B cell (primary cell): Measurements from ENCODE around the gene UBE2Q2. TPM values are rescaled to one million over a fixed set of nuclear protein-coding genes. Genes with fewer than 3 reads are reported as not detected.

Experiments used
- ATAC-seq: fragments of 200-7000 bp; cut with Tn5 transposase; one replicate; pipeline ENCODE4 v1.10.0; 2021; ENCODE audit warnings: low read depth, mild to moderate bottlenecking, moderate number of reproducible peaks, moderate library complexity
- CTCF ChIA-PET: fragments of 350-600 bp; sonication (Branson Sonifier 250); formaldehyde crosslinking; loops from one replicate; lab custom pipeline; 2021; ENCODE audit warnings: antibody characterized with exemption, inconsistent platforms; lab: Charles Lee
- POLR2A ChIA-PET: fragments of 350-600 bp; sonication (Branson Sonifier 250); formaldehyde crosslinking; loops from one replicate; lab custom pipeline; 2021; ENCODE audit warnings: antibody characterized with exemption; lab: Charles Lee
- DNase-seq: peaks from one replicate; pipeline ENCODE4 v3.0.0; 2013
- H2AFZ ChIP-seq: 2 replicates; pipeline ENCODE4 v1.6.1; 2012; ENCODE audit warnings: mild to moderate bottlenecking, low read depth, low read length; ENCODE audit not compliant: insufficient read depth, poor library complexity, severe bottlenecking
- H3K27ac ChIP-seq, 2 donors: 1 replicate in 1 of 2; 2 replicates in 1 of 2; pipeline ENCODE4 v1.5.1; 2012 to 2013; ENCODE audit warnings: low read length in 2 of 2, mild to moderate bottlenecking in 2 of 2, moderate library complexity in 1 of 2
- H3K27me3 ChIP-seq, 4 experiments: fragments of 200-600 bp in 1 of 4; sonication (generic) in 1 of 4; replicated peaks in 1 of 4; 1 replicate in 2 of 4; 2 replicates in 2 of 4; pipeline versions ENCODE4 v1.6.1 to v1.7.0; 2013 to 2016; ENCODE audit warnings: low read length in 3 of 4, mild to moderate bottlenecking in 2 of 4, mixed read lengths in 1 of 4, moderate library complexity in 1 of 4; ENCODE audit not compliant: insufficient read depth in 4 of 4, control insufficient read depth in 3 of 4; ENCODE audit errors: control extremely low read depth in 1 of 4
- H3K36me3 ChIP-seq, 2 experiments: replicated peaks in 1 of 2; 1 replicate in 1 of 2; 2 replicates in 1 of 2; pipeline versions ENCODE4 v1.6.1 to v1.7.1; 2013; ENCODE audit warnings: low read length in 1 of 2; ENCODE audit not compliant: insufficient read depth in 2 of 2, control insufficient read depth in 1 of 2; ENCODE audit errors: control extremely low read depth in 1 of 2, extremely low read depth in 1 of 2
- H3K4me1 ChIP-seq, 2 donors: fragments of 200-600 bp in 1 of 2; sonication (generic) in 1 of 2; 1 replicate in 1 of 2; 2 replicates in 1 of 2; pipeline versions ENCODE4 v1.5.1 to v1.6.1; 2013 to 2017; ENCODE audit warnings: low read length in 2 of 2; ENCODE audit not compliant: control insufficient read depth in 2 of 2, insufficient read depth in 2 of 2
- H3K4me2 ChIP-seq: replicated peaks from 2 replicates; pipeline ENCODE3; 2012; ENCODE audit warnings: mild to moderate bottlenecking, low read depth, low read length; ENCODE audit not compliant: poor library complexity, severe bottlenecking
- H3K4me3 ChIP-seq, 5 experiments: fragments of 200-600 bp in 1 of 5; sonication (generic) in 1 of 5; 1 replicate in 3 of 5; 2 replicates in 2 of 5; pipeline versions ENCODE4 v1.5.1 to v1.7.0; 2011 to 2016; ENCODE audit warnings: low read length in 4 of 5, mild to moderate bottlenecking in 4 of 5, low read depth in 2 of 5, control low read depth in 1 of 5, moderate library complexity in 1 of 5; ENCODE audit not compliant: insufficient read depth in 1 of 5; ENCODE audit errors: control extremely low read depth in 1 of 5, extremely low read depth in 1 of 5
- H3K79me2 ChIP-seq: fragments of 200-600 bp; sonication (generic); one replicate; pipeline ENCODE4 v1.6.0; 2016; ENCODE audit warnings: low read length; ENCODE audit not compliant: control insufficient read depth, insufficient read depth
- H3K9ac ChIP-seq: fragments of 200-600 bp; sonication (generic); 2 replicates; pipeline ENCODE4 v1.6.1; 2017; ENCODE audit warnings: mild to moderate bottlenecking, low read length, moderate library complexity
- H3K9me3 ChIP-seq, 3 donors: one replicate each; pipeline versions ENCODE4 v1.6.1 to v1.7.1; 2013; ENCODE audit warnings: low read length in 2 of 3; ENCODE audit not compliant: control insufficient read depth in 2 of 3, insufficient read depth in 1 of 3; ENCODE audit errors: control extremely low read depth in 1 of 3
- H4K20me1 ChIP-seq: 2 replicates; pipeline ENCODE4 v1.6.0; 2012; ENCODE audit warnings: mild to moderate bottlenecking, low read length; ENCODE audit not compliant: insufficient read depth, control insufficient read depth, poor library complexity, severe bottlenecking
- H3K27ac Mint-ChIP-seq: one replicate; pipeline ENCODE4 v1.8.0; 2021; ENCODE audit warnings: mixed read lengths
- H3K27me3 Mint-ChIP-seq: one replicate; pipeline ENCODE4 v1.8.0; 2021; ENCODE audit warnings: mixed read lengths
- H3K4me1 Mint-ChIP-seq: one replicate; pipeline ENCODE4 v1.8.0; 2021; ENCODE audit warnings: mixed read lengths
- H3K4me3 Mint-ChIP-seq: one replicate; pipeline ENCODE4 v1.8.0; 2021; ENCODE audit warnings: mixed read lengths
- H3K9me3 Mint-ChIP-seq: one replicate; pipeline ENCODE4 v1.8.0; 2022; ENCODE audit warnings: mixed read lengths; ENCODE audit not compliant: insufficient read depth
- CTCF ChIP-seq: fragments of 200-600 bp; IDR thresholded peaks from one replicate; pipeline ENCODE4 v1.8.0; 2022; ENCODE audit warnings: antibody characterized with exemption, mild to moderate bottlenecking
- EZH2 ChIP-seq: IDR thresholded peaks from 2 replicates; pipeline ENCODE4 v1.6.1; 2012; ENCODE audit warnings: borderline replicate concordance, low read depth, mild to moderate bottlenecking, moderate library complexity, low read length; ENCODE audit not compliant: insufficient read depth, poor library complexity, severe bottlenecking
- WGBS: methylation state at CpG from one replicate; pipeline ENCODE4 v1.1.5; 2013; ENCODE audit warnings: missing lambda C conversion rate; ENCODE audit not compliant: insufficient coverage; 5-methylcytosine and 5-hydroxymethylcytosine counted together
- intact Hi-C: fragments of 100-400 bp; cut with micrococcal nuclease; formaldehyde crosslinking; loops from one replicate; pipeline ENCODE4 v1.10.0; 2022
- polyA plus RNA-seq: library from polyadenylated mRNA; depleted of rRNA; stranded (reverse); fragments of >200 nt; gene quantifications from 2 replicates; pipeline ENCODE4 v1.2.3, GENCODE V29; 2012
- total RNA-seq, 2 donors: library from RNA; stranded (reverse); fragments of 120-200 nt in 1 of 2; gene quantifications; 1 replicate in 1 of 2; 2 replicates in 1 of 2; pipeline versions ENCODE4 v1.2.3 to v1.2.4, GENCODE V29; 2013 to 2022

The UBE2Q2 gene
- total and polyA plus RNA-seq, 2 donors (not counting 1 experiment from before 2014, with no cell fraction given), result 11.4 to 33.6 TPM

GRCh38 chr15:75857886-75858285 is 14.6 kb downstream of the UBE2Q2 start:
- Histone ChIP-seq H3K27me3 (no peaks in the 10 kb centered on the region), H3K9ac (no peak overlapping the region), H4K20me1 (peaks cover 11% of the 10 kb centered on the region), H3K36me3 (peaks cover 7 to 12% of the 10 kb centered on the region in 2 experiments), H3K4me3 (no peak overlapping the region), H3K9me3 (no peaks in the 10 kb centered on the region), H3K27ac (no peak overlapping the region), H3K4me1 (no peaks in the 10 kb centered on the region), H3K4me2 (no peak overlapping the region), H3K79me2 (peaks cover 31% of the 10 kb centered on the region), H2AFZ (no peak overlapping the region)
- no peaks in the 10 kb centered on the region for H3K9me3 Mint-ChIP-seq
- CTCF ChIA-PET, result no interaction called here
- no peak for TF ChIP-seq CTCF
- no peak for TF ChIP-seq EZH2
- H3K4me1 Mint-ChIP-seq, result peaks cover 5% of the 10 kb centered on the region
- POLR2A ChIA-PET, result no interaction called here
- H3K4me3 Mint-ChIP-seq, result no peak overlapping the region
- ATAC-seq (no peak), DNase-seq (no peak)
- H3K27ac Mint-ChIP-seq, result no peak overlapping the region
- H3K27me3 Mint-ChIP-seq, result no peaks in the 10 kb centered on the region
- intact Hi-C loops, result no loop called here

- Mint-ChIP-seq H3K27ac (no peak overlapping the region), H3K9me3 (no peaks in the 10 kb centered on the region), H3K4me1 (peaks cover 7% of the 10 kb centered on the region), H3K27me3 (no peaks in the 10 kb centered on the region), H3K4me3 (no peak overlapping the region)
- ChIA-PET POLR2A (no interaction called here), CTCF (no interaction called here)
- no peak for TF ChIP-seq CTCF
- no peak for TF ChIP-seq EZH2
- 96% methylated on average over 4 of the region's 6 CpGs for WGBS
- peaks cover 4 to 5% of the 10 kb centered on the region in 2 donors for H3K4me1 ChIP-seq
- H4K20me1 ChIP-seq, result peaks cover 5% of the 10 kb centered on the region
- H3K9me3 ChIP-seq, result no peaks in the 10 kb centered on the region
- intact Hi-C loops, result no loop called here
- H3K9ac ChIP-seq, result no peak overlapping the region
- H3K79me2 ChIP-seq, result peaks cover 23% of the 10 kb centered on the region
- H3K36me3 ChIP-seq, result peaks cover 5 to 7% of the 10 kb centered on the region in 2 experiments
- no peak overlapping the region for H2AFZ ChIP-seq
- H3K4me3 ChIP-seq, result no peak overlapping the region
- no peak overlapping the region for H3K4me2 ChIP-seq
- no peak for DNase-seq
- no peak for ATAC-seq
- no peak overlapping the region for H3K27ac ChIP-seq
- no peaks in the 10 kb centered on the region for H3K27me3 ChIP-seq
Measured at GRCh38 chr15:75861750-75862402, 18.6 kb downstream of the UBE2Q2 start.
